NCI-H446 (cell line): Measurements from ENCODE around the gene TRIO.

ENCODE experiments used
- DNase-seq, 2 experiments: peaks; one replicate each; lab custom pipeline; 2025; lab: John Stamatoyannopoulos, UW

Gene TRIO

DNA sequence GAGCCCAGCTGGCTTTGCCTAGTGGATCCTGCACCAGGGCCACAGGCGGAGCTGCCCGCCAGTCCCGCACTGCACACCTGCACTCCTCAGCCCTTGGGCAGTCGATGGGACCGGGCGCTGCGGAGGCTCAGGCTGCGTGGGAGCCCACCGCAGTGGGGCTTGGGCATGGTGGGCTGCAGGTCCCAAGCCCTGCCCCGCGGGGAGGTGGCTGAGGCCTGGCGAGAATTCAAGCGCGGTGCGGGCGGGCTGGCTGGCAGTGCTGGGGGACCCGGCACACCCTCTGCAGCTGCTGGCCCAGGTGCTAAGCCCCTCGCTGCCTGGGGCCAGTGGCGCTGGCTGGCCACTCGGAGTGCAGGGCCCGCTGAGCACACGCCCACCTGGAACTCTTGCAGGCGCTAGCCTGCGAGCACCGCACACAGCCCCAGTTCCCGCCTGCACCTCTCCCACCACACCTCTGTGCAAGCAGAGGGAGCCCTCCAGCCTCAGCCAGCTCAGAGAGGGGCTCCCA is 312.7 kb downstream of the TRIO start:
- no peak for DNase-seq

DNA sequence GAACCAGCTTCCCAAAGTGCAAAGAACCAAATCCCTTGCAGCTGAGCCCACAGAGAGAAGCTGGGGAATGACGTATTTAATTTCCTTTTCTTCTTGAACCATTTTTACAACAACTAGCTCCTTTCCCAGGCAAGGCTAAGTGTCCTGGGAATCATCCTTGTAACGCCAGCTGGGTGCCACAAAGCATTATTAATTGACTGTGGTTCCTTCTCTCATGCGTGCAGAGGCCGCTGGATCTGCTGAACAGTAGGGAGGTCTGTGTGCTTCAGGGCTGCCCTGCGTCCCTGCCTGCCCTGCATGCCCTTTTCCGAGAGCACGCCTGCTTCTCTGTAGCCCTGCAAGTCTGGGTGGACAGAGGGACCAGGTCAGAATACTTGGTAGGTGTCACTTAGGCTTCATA is 314.3 kb downstream of the TRIO start:
- no peak for DNase-seq

DNA sequence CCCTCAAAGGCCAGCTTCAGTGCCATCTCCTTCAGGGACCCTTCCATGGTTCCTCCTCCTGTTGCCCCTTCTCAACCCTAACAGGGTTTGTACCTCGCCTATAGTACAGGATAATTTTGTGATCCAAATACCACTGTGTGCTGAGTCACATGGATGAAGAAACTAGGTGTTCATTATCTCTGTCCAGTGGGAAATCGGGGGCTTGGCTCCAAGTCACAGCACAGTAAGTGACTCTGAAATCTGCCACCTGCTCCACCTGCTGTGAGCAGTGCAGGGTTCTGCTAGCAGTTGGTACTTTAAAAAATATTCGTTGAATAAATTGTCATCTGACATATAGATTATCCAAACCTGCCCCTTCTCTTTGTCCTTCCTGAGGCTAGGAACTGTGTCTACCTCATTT is 315.3 kb downstream of the TRIO start:
- no peak for DNase-seq

DNA sequence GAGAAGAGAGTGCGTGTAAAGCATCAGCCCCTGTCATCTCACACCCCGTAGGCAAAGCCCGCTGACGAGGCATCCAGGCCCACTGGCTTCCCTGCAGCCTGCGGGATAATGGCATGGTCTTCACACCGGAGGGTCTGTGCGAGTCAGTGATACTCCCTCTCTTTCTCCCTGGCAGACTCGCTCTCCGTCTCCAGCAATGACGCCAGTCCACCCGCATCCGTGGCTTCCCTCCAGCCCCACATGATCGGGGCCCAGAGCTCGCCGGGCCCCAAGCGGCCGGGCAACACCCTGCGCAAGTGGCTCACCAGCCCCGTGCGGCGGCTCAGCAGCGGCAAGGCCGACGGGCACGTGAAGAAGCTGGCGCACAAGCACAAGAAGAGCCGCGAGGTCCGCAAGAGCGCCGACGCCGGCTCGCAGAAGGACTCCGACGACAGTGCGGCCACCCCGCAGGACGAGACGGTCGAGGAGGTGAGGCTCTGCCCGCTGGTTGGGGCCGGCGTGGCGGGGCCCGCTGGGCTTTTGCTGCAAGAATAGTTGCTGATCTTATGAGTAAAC is 317.8 kb downstream of the TRIO start:
- DNase-seq, result no peak

DNA sequence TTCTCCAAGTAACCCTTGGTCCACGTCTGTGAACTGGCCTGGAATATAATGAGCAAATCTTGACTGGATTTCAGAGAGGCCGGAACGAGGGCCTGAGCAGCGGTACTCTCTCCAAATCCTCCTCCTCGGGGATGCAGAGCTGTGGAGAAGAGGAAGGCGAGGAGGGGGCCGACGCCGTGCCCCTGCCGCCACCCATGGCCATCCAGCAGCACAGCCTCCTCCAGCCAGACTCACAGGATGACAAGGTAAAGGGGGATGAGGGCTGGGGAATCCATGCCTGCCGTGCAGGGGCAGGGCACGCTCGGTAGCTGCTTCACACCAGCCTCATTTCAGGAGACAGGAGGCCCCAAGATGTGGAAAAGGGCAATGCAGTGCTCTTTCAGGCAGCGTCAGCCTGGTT is 319.5 kb downstream of the TRIO start:
- DNase-seq, result no peak

DNA sequence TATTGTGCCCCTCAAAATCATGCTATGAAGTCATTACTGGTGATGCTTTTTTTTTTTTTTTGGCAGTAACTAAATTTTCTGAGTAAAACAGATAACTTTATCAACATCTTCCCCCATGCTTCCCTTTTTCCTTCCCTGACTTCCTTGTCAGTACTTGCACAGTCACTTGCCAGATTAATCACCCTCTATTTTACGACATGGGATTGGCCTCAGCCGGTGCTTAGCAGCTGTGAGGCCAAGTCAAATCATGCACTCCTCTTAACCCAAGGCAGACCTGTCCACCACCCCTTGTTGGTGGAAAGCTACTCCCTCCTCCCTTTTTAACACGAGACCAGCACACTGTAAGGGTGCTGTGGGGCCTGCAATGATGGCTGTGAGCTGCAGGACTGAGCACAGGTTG is 320.5 kb downstream of the TRIO start:
- DNase-seq, result no peak

DNA sequence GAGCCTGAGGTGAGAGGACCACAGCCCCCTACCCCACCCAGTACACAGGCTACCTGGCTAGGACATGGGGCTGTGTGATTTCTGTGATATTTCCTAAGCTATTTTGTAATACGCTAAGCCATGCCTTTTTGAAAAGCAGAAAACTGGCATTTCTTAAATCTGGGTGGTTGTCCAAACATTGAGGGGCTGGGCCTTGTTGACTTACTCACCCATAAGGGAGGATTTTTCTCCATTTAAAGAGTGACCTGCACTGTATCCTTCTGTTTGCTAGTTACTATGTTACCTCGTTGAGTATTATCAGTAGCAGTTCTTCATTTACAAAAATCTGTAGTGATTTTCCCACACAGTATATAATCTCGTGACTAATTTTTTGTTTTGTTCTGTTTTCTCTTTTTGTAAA is 321.0 kb downstream of the TRIO start:
- DNase-seq, result no peak

DNA sequence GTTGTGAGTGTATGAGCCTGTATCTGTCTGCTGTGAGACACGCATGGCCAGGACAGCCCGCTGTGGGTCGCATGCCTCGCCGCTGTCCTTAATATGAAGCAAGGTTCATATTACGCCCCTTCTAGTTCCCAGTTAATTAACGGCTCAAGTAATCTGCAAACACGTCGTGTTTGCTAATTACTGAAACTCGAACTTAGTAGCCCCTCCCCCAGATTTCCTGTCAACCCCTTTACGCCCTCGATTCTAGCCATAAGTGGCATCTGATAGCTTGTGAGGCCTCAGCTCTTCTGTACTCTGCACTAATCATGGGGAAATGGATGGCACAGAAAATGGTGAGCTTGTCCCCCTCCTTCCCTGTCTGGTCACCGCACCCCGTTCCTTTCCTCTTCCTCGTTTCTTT is 321.5 kb downstream of the TRIO start:
- no peak for DNase-seq

DNA sequence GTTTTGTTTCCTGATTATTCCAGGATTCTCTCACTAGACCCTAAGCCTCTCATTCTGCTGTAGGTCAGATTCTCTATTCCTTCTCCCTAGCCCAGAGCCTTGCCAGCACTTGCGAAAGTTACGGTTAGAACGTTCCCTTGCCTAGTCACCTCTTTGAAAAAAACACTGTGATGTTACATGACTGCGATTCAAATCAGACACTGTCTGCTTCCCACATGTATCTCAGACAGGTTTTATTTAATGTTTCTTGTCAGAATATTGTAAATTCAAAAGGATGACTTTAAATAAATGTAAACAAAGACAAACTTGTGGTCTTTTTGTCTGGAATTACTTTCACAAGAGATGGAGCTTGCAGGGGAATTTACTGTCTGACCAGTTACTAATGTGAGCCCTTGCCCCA is 322.0 kb downstream of the TRIO start:
- no peak for DNase-seq

DNA sequence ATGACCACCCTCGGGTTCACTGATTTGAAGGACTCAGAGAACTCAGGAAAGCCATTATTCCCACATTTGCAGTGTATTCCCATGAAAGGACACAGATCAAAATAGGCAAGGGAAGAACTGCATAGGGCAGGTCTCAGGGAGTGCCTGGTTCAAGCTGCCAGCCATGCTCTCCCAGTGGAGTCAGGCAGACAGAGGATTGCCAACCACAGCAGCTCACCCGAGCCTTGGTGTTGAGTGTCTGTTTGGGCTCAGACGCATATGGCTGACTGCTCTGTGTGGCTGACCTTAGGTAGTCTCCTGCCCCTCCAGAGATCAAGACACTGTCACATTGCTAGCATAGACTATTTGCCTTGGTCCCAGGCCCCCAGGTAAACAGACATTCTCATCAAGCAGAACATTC is 322.6 kb downstream of the TRIO start:
- no peak for DNase-seq

DNA sequence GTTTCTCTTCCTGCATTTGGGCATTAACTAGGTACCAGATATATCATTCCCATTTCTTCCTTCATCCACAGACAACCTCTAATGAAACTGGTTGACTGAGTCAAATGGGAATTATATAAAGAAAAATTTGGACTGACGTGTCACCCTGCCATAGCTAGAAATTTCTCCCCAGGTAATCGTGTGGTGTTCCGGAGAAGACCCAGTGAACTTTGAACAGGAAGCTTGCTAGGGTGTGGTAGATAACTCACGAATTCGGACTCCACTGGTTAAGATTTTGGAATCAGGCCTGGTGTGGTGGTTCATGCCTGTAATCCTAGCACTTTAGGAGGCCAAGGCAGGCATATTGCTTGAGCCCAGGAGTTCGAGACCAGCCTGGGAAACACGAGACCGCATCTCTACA is 324.1 kb downstream of the TRIO start:
- DNase-seq, result no peak

DNA sequence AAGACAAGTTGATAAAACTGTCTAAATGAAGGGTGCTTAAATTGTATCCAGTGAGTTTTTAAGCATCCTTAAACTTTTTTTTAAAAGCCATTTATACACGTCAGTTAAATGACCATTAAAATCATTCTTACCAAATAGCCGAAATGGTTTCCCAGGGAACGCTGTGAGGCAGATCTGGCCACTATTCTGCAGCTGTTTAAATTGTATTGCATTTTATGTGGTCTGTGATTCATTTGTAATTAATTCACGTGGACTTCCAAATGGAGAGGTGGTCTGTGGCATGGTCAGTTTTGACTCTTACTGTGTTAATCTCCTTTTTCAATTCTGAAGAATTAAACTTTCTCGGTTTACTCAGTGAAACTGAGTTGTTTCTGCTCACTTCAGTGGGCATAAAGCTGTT is 324.7 kb downstream of the TRIO start:
- DNase-seq, result no peak

DNA sequence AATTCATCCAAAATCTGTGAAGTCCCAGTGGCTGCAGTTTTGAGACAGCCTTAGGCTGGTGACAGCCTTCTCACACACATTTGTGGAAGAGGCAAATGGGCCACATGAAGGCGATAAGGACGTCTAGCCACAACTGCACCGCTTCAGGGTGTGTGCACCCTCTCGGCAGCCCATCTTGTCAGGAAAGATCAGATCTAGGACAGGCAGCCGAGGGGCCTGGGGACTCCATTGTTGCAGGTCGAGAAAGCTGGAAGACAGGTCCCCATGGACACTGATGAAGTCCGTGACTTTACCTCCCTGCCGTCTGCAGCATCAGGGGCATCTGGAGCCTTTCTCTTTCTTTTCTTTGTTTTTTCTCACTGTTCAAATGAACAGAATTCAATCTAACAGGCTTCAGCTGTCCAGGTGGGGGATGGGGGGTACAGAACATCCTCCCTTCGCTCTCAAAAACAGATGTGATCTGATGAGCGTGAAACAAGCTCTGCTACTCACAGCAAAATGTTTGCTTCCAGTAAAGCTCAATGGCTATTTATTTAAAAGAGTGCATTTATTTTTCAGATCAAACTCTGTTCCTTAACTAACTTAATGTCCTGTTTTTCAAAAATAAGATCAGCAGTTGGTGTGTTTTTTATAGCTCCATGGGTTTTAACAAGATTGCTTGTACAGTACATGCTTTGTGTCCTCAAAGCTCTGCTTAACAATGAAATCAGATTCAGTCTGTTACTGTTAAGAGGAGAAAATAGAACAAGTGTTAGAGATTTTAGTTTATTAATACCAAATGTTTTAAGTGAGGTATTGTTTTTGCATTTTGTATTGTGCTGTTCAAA is 326.6 kb downstream of the TRIO start:
- no peak for DNase-seq

DNA sequence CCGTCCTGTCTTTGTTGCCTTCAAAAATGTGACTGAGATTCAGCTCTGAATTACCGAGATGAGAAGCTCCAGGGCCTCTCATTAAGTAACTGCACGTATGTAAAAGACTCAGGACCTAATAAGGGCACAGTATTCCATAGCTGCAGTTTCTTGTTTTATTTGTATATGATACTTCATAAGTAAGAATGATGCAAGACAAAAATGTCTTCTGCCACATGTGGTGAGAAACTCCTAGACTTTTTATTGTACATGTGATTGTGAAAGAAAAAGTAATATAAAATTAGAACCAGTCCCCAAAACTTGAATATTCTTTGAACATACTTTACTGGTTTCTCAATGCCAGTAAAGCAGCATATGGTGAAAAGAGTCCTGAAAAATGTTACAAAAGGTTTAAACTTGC is 328.4 kb downstream of the TRIO start:
- no peak for DNase-seq

DNA sequence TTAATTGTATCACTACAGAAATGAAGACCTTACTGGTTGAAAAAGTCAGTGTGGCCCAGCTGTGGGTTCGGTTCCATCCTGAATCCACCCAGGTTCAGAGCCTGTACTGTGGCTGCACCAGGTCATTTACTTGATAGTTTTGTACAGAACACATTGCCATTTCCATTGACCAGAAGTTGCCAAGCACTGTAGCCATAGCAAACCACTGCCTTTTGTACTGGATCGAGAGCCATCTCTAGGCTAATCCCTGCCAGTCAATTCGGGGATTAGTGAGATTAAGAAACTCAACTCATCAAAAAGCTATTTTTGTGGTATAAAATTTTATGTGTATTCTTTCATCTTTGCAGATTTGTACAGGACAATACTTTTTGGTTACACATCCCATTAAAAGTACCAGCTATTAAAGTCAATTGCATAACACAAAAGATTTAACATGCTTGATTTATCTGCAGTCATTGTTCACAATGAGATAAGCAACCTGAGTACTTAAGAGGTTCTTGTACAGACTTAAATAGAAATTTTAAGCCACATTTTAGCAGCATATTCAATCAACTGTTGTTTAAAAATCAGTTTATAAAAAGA is 329.9 kb downstream of the TRIO start:
- no peak for DNase-seq

DNA sequence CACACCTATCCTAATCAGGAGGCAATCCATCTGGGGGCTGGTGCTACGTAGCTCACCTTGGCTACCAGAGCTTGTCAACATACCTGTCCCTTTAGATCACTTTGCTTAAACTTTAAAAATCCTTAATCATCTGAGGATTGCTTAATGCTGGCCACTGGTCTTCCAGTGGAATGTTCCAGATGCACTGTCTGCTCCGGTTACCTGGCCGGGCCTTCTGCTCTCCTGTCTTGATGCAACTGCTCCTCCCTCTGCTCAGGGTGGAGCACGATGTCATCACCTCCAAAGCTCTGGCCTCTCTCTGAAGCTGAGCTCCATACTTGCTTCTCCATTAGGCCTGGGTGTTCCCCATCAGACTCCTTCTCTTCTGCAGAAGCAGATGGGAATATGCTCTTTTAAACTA is 331.9 kb downstream of the TRIO start:
- no peak for DNase-seq

DNA sequence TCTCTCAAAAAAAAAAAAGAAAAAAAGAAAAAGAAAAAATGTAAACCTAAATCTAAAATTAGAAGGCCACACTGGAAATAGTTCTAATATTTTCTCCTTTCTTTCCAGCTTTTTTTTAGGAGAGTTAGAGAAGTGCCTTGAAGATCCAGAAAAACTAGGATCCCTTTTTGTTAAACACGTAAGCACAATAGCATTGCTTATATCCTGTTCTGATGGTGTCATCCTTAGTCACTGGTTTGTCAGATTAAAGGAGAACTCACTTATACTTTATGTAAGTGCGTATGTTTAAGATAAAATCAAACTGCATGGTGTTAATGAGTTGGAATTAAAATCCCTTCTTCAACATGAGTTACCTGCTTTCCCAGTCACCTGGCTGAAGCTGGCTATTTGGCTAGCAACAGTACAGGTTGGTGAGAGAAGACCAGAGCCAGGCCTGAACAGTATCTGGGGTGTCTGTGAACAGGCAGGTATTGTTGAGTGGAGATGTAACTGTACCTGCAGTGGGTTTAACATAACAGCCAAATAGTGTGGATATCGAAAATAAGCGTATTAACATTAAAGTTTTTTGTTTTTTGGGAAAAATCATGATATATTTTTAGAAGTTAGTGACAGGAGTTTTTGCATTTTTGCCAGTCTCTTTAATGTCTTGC is 333.8 kb downstream of the TRIO start:
- no peak for DNase-seq

DNA sequence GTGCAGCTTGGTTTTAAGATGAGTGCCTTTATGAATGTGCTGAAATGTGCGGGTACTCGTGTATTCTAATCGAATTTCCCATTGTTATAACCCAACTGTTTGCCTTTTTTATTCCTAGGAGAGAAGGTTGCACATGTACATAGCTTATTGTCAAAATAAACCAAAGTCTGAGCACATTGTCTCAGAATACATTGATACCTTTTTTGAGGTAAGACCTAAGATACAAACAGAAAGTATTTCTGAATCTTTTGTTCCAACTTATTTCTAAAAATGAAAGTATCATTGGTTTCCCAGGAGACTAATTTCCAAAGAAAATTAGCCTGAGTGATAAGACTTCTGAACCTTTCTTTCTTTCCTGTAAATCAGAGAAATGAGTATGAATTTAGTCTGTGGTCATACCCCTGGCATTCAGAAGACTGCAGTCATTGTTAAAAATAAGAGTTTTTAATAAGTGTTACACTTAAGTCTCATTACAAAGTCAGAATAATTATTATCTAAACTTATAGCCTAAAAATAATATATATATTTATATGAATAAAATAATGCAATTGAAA is 336.1 kb downstream of the TRIO start:
- DNase-seq, result no peak

DNA sequence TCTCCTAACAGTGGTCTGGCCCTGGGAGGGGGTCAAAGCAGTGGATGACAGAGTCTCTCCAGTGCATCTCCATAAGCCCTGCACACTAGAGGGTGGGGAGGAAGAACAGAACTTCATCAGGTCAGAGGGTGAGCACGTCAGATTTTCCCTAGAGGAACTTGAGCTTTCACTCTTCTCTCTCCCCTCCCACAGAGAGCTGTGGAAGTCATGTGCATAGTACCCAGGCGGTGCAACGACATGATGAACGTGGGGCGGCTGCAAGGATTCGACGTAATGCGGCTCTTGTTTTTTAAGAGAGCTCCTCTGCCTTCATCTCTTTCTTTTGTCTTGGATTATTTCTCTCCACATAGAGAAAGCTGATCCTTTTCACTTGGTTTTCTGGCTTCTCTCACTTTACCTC is 338.2 kb downstream of the TRIO start:
- no peak for DNase-seq

DNA sequence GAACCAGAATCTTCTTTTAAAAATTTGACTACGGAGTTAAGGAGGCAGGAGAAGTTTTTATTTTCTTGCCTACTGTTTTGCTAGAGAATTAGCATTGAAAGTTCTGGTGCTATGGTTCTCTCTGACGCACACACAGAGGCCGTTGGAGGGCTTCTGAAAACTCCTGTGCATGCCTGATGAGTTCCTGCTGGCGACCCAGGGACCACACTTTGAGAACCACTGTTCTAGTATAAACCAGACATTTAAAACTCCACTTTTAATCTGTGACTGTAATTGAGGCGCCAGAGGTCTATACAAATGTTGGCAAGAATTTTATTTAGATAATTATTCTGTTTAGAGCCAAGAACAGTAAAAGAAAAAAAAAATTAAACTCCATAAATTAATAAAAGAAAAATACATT is 338.9 kb downstream of the TRIO start:
- no peak for DNase-seq

DNA sequence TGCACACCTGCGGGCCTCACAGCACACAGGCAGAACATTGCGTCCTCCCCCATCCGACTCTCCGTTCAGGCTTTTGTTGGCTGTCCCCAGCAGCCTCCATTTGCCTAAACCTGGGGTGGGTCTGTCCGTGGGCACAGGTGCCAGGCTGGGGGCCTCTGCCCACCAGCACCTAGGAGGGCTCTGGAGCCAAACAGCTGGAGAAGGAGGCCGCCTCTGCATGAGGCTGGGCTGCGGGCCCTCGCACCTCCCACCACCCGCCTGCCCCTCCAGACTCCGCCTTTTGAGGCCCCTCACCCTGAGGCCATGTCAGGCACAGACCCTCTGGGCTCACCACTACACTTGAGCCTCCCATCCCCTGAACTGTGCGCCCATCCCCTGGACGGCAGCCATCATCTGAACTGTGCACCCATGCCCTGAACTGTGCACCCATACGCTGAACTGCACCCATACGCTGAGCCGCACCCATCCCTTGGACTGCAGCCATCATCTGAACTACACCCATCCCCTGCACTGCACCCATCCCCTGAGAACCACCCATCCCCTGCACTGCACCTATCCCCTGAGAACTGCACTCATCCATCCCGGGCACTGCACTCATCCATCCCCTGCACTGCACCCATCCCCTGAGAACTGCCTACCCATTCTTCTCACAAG is 340.5 kb downstream of the TRIO start:
- no peak for DNase-seq

DNA sequence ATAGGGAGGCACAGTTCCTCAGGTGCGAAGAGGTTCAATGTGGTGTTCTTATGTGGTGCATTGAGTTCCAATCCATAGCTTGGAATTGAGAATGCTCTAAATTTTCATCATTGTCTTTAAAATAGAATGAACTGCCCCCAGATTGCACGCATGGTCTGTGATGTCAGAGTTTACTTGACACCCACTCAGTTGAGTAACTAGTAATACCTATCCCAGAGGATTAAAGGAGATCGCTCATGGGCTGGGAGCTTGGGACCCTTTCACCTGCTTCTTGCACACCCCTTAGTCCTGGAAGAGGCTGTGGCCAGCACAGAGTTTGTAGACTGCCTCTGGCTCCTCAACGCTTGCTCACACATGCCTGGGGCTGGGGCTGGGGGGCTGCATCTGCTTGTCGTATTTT is 343.3 kb downstream of the TRIO start:
- no peak for DNase-seq
